ENCODE measurements around the gene ABLIM3.

DNA sequence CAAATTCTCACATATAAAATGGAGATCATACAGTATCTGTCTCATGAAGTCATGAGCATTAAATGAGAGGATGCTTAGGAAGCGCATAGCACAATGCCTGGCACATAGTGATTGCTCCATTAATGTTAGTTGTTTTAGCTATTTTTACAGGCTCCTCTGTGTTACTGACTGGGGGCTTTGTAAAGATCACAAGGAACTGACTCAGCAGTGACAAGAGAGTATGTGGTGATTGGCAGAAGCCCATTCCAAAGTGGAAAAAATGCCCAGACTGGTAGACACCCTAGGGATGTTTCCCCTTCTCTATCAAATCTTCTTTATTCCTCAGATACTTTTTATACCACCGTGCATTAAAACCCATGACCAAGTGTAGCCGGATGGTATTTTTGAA, 33.5 kb downstream of the ABLIM3 start:
- TF ChIP-seq CTCF (IDR thresholded peaks at IDR 0.05) (no peak), POLR2AphosphoS5 (IDR thresholded peaks at IDR 0.05; ENCODE audit: insufficient read depth in 1 of 2, low read depth in 1 of 2) (no peak)
